OCI-LY1 (cell line): ENCODE results near the gene TEX14.

ENCODE experiments used
- H2AFZ ChIP-seq: fragments of 200-600 bp; sonication (generic), shearing (Covaris generic); 2 replicates; pipeline ENCODE4 v1.6.0; 2014; ENCODE audit warnings: antibody characterized with exemption, mild to moderate bottlenecking, low read length
- H3F3A ChIP-seq: fragments of 200-600 bp; sonication (generic), shearing (Covaris generic); 2 replicates; pipeline ENCODE4 v1.6.0; 2014; ENCODE audit warnings: mild to moderate bottlenecking, antibody characterized with exemption, low read length, moderate library complexity; ENCODE audit not compliant: insufficient read depth
- H3K27ac ChIP-seq: fragments of 200-600 bp; sonication (generic); 2 replicates; pipeline ENCODE4 v1.5.1; 2014; ENCODE audit warnings: low read length, mixed run types, mild to moderate bottlenecking, low read depth; ENCODE audit not compliant: poor library complexity, severe bottlenecking
- H3K27me3 ChIP-seq: fragments of 200-600 bp; sonication (generic); 2 replicates; pipeline ENCODE4 v1.6.0; 2014; ENCODE audit warnings: antibody characterized with exemption, mild to moderate bottlenecking, low read length, moderate library complexity; ENCODE audit not compliant: insufficient read depth
- H3K36me3 ChIP-seq: fragments of 200-600 bp; sonication (generic); 2 replicates; pipeline ENCODE4 v1.6.1; 2014; ENCODE audit warnings: mild to moderate bottlenecking, antibody characterized with exemption, low read length, moderate library complexity, mixed read lengths; ENCODE audit not compliant: insufficient read depth
- H3K4me1 ChIP-seq: fragments of 200-600 bp; sonication (generic); 2 replicates; pipeline ENCODE4 v1.5.1; 2014; ENCODE audit warnings: mild to moderate bottlenecking, low read length, moderate library complexity; ENCODE audit not compliant: insufficient read depth, severe bottlenecking
- H3K4me2 ChIP-seq: fragments of 200-600 bp; sonication (generic), shearing (Covaris generic); 2 replicates; pipeline ENCODE4 v1.6.1; 2014; ENCODE audit warnings: low read length
- H3K4me3 ChIP-seq: fragments of 200-600 bp; sonication (generic); 2 replicates; pipeline ENCODE4 v1.5.1; 2014; ENCODE audit warnings: low read length, low read depth, mild to moderate bottlenecking, mixed read lengths; ENCODE audit not compliant: poor library complexity, severe bottlenecking
- H3K79me2 ChIP-seq: fragments of 200-600 bp; shearing (Covaris generic); 2 replicates; pipeline ENCODE4 v1.6.1; 2016; ENCODE audit warnings: mixed run types, low read length, mixed read lengths; ENCODE audit not compliant: insufficient read depth
- H3K9ac ChIP-seq: fragments of 200-600 bp; sonication (generic), shearing (Covaris generic); 2 replicates; pipeline ENCODE4 v1.6.1; 2014; ENCODE audit warnings: mild to moderate bottlenecking, low read length, mixed read lengths
- H3K9me2 ChIP-seq: fragments of 200-600 bp; sonication (generic), shearing (Covaris generic); 2 replicates; pipeline ENCODE4 v1.6.1; 2014; ENCODE audit warnings: low read depth, mild to moderate bottlenecking, low read length, mixed read lengths
- H3K9me3 ChIP-seq: fragments of 200-600 bp; shearing (Covaris generic); 2 replicates; pipeline ENCODE4 v1.6.1; 2014; ENCODE audit warnings: low read length, mixed read lengths
- H4K20me1 ChIP-seq: fragments of 200-600 bp; sonication (generic), shearing (Covaris generic); 2 replicates; pipeline ENCODE4 v1.6.0; 2016; ENCODE audit warnings: mild to moderate bottlenecking, low read length; ENCODE audit not compliant: insufficient read depth
- EZH2 ChIP-seq: fragments of 200-600 bp; sonication (generic), shearing (Covaris generic); IDR thresholded peaks from 2 replicates; pipeline ENCODE4 v1.8.0; 2017; ENCODE audit warnings: borderline replicate concordance, mixed run types, mild to moderate bottlenecking, antibody characterized with exemption, low read length, moderate library complexity, mixed read lengths
- TF ChIP-seq, protein P1 (sequence below): fragments of 200-600 bp; sonication (generic), shearing (Covaris generic); IDR thresholded peaks from 2 replicates; pipeline ENCODE4 v1.5.1; 2017; ENCODE audit warnings: mild to moderate bottlenecking, antibody characterized with exemption, low read length, moderate library complexity, mixed read lengths

The TEX14 gene

GRCh38 chr17:58536542-58536941 is 155.3 kb downstream of the TEX14 start:
- H2AFZ ChIP-seq, result no peak overlapping the region
- H3F3A ChIP-seq, result no peaks in the 10 kb centered on the region
- no peak overlapping the region for H3K9ac ChIP-seq
- H3K4me1 ChIP-seq, result no peaks in the 10 kb centered on the region
- TF ChIP-seq, protein P1, sequence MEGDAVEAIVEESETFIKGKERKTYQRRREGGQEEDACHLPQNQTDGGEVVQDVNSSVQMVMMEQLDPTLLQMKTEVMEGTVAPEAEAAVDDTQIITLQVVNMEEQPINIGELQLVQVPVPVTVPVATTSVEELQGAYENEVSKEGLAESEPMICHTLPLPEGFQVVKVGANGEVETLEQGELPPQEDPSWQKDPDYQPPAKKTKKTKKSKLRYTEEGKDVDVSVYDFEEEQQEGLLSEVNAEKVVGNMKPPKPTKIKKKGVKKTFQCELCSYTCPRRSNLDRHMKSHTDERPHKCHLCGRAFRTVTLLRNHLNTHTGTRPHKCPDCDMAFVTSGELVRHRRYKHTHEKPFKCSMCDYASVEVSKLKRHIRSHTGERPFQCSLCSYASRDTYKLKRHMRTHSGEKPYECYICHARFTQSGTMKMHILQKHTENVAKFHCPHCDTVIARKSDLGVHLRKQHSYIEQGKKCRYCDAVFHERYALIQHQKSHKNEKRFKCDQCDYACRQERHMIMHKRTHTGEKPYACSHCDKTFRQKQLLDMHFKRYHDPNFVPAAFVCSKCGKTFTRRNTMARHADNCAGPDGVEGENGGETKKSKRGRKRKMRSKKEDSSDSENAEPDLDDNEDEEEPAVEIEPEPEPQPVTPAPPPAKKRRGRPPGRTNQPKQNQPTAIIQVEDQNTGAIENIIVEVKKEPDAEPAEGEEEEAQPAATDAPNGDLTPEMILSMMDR, result no peak
- TF ChIP-seq EZH2, result no peak
- no peaks in the 10 kb centered on the region for H3K9me2 ChIP-seq
- H3K36me3 ChIP-seq, result no peaks in the 10 kb centered on the region
- no peak overlapping the region for H3K4me2 ChIP-seq
- no peaks in the 10 kb centered on the region for H3K9me3 ChIP-seq
- H3K27me3 ChIP-seq, result peaks cover 13% of the 10 kb centered on the region
- H4K20me1 ChIP-seq, result no peaks in the 10 kb centered on the region
- H3K4me3 ChIP-seq, result no peak overlapping the region
- H3K27ac ChIP-seq, result no peak overlapping the region
- H3K79me2 ChIP-seq, result no peaks in the 10 kb centered on the region

DNA sequence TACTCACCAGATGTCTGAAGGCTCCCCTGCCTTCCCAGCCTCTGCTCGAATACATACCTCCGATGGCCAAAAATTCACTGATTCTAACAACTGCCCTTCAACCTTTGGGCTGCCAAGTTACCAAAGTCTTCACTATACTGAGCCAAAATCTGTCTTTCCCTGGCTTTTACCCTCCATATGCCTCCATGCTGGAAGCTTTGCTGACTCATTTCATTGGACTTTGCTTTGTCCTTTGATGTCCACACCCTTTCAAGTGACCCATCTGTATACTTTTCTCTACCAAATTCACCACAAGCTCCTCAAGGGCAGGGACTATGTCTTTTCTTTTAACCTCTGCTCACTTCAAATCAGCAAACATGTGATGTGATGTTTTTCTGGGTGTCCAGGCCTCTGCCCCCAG is 156.4 kb downstream of the TEX14 start:
- Histone ChIP-seq H3F3A (no peaks in the 10 kb centered on the region), H4K20me1 (no peaks in the 10 kb centered on the region), H3K36me3 (no peaks in the 10 kb centered on the region), H3K9me2 (no peaks in the 10 kb centered on the region), H3K4me1 (no peaks in the 10 kb centered on the region), H3K27me3 (peaks cover 13% of the 10 kb centered on the region), H2AFZ (no peak overlapping the region), H3K27ac (no peak overlapping the region), H3K9ac (no peak overlapping the region), H3K9me3 (no peaks in the 10 kb centered on the region), H3K4me3 (no peak overlapping the region), H3K79me2 (no peaks in the 10 kb centered on the region), H3K4me2 (no peak overlapping the region)
- TF ChIP-seq EZH2, result no peak
- TF ChIP-seq, protein P1, result no peak

GRCh38 chr17:58534901-58535421 is 156.9 kb downstream of the TEX14 start:
- H3K36me3 ChIP-seq, result no peaks in the 10 kb centered on the region
- TF ChIP-seq, protein P1, result no peak
- TF ChIP-seq EZH2, result no peak
- H3K27ac ChIP-seq, result no peak overlapping the region
- no peaks in the 10 kb centered on the region for H3K79me2 ChIP-seq
- H3K4me1 ChIP-seq, result no peaks in the 10 kb centered on the region
- H3K4me3 ChIP-seq, result no peak overlapping the region
- no peaks in the 10 kb centered on the region for H3K9me3 ChIP-seq
- H3K9me2 ChIP-seq, result no peaks in the 10 kb centered on the region
- H3K9ac ChIP-seq, result no peak overlapping the region
- no peaks in the 10 kb centered on the region for H4K20me1 ChIP-seq
- peaks cover 17% of the 10 kb centered on the region for H3K27me3 ChIP-seq
- H3F3A ChIP-seq, result no peaks in the 10 kb centered on the region
- no peak overlapping the region for H3K4me2 ChIP-seq
- no peak overlapping the region for H2AFZ ChIP-seq
